K562 (cell line): ENCODE data around the gene CLNK. TPM values are rescaled to one million over a fixed set of nuclear protein-coding genes. Genes with fewer than 3 reads are reported as not detected.

Experiments
- ATAC-seq: fragments of 200-7000 bp; cut with Tn5 transposase; 3 replicates; pipeline ENCODE4 v1.9.1; 2020; ENCODE audit warnings: moderate library complexity
- BruUV-seq: library from RNA; stranded (reverse); fragments of 400-500 nt; replicated peaks from 2 replicates; lab custom pipeline; 2021; lab: Mats Ljungman, UMichigan
- CTCF ChIA-PET: fragments of 300-600 bp; formaldehyde crosslinking; extraction: SDS; loops from one replicate; lab custom pipeline; 2021; ENCODE audit warnings: low intra/inter-chr PET ratio; lab: Yijun Ruan, JAX
- POLR2A ChIA-PET: fragments of 300-600, 350-650 bp; sonication (Branson Sonifier 250); formaldehyde crosslinking; extraction: SDS; loops from one replicate; lab custom pipeline; 2021; ENCODE audit warnings: antibody characterized with exemption, inconsistent platforms; lab: Yijun Ruan, JAX
- DNase-seq, 4 experiments: peaks; one replicate each; pipeline versions ENCODE4 v3.0.0 to v3.0.0-alpha.2; 2011 to 2018; ENCODE audit warnings: low spot score in 3 of 4, mixed read lengths in 3 of 4; ENCODE audit errors: extremely low read depth in 1 of 4
- FAIRE-seq: peaks from 2 replicates; lab custom pipeline; 2011; peaks lifted over from hg19 to GRCh38; lab: Jason Lieb, UNC
- H2AFZ ChIP-seq: 2 replicates; pipeline ENCODE4 v1.6.0; 2011; ENCODE audit warnings: low read depth, low read length, control low read depth, inconsistent platforms
- H3K27ac ChIP-seq: fragments of 200-600 bp; 3 replicates; pipeline ENCODE4 v1.8.0; 2011; ENCODE audit warnings: low read depth, mild to moderate bottlenecking, control low read depth, inconsistent platforms, low read length, moderate library complexity, mixed read lengths; ENCODE audit errors: extremely low read depth
- H3K27me3 ChIP-seq, 2 experiments: fragments of 300-600 bp in 1 of 2; 2 replicates in 1 of 2; 3 replicates in 1 of 2; pipeline versions ENCODE4 v1.6.0 to v1.8.0; 2011; ENCODE audit warnings: inconsistent platforms in 2 of 2, low read length in 2 of 2, mild to moderate bottlenecking in 1 of 2, mixed read lengths in 1 of 2, moderate library complexity in 1 of 2; ENCODE audit not compliant: control insufficient read depth in 2 of 2, insufficient read depth in 2 of 2
- H3K36me3 ChIP-seq: fragments of 300-600 bp; 3 replicates; pipeline ENCODE4 v1.8.0; 2011; ENCODE audit warnings: mild to moderate bottlenecking, low read length, inconsistent platforms; ENCODE audit not compliant: control insufficient read depth, insufficient read depth
- H3K4me1 ChIP-seq, 2 experiments: fragments of 200-600 bp in 1 of 2; replicated peaks in 1 of 2; 2 replicates in 1 of 2; 3 replicates in 1 of 2; pipeline versions ENCODE4 v1.5.1 to v1.8.0; 2011; ENCODE audit warnings: inconsistent platforms in 2 of 2, low read length in 2 of 2, mild to moderate bottlenecking in 1 of 2, mixed read lengths in 1 of 2, moderate library complexity in 1 of 2; ENCODE audit not compliant: control insufficient read depth in 2 of 2, insufficient read depth in 2 of 2
- H3K4me2 ChIP-seq: 2 replicates; pipeline ENCODE4 v1.6.1; 2011; ENCODE audit warnings: low read length, control low read depth, inconsistent platforms, mixed read lengths; ENCODE audit not compliant: insufficient read depth
- H3K4me3 ChIP-seq: fragments of 200-600 bp; sonication (generic), shearing (Covaris generic); 2 replicates; pipeline ENCODE4 v1.5.1; 2016; ENCODE audit warnings: control low read depth, inconsistent platforms
- H3K79me2 ChIP-seq: fragments of 200-600 bp; 3 replicates; pipeline ENCODE4 v1.8.0; 2011; ENCODE audit warnings: low read length, inconsistent platforms; ENCODE audit not compliant: control insufficient read depth, insufficient read depth
- H3K9ac ChIP-seq, 2 experiments: 2 replicates each; pipeline versions ENCODE4 v1.6.0 to v1.6.1; 2011; ENCODE audit warnings: low read depth in 2 of 2, low read length in 2 of 2, control low read depth in 1 of 2, inconsistent platforms in 1 of 2, mild to moderate bottlenecking in 1 of 2, mixed read lengths in 1 of 2; ENCODE audit not compliant: insufficient read depth in 1 of 2
- H3K9me1 ChIP-seq: one replicate; pipeline ENCODE4 v1.6.0; 2011; ENCODE audit warnings: inconsistent platforms, mild to moderate bottlenecking, low read length, moderate library complexity; ENCODE audit not compliant: control insufficient read depth, insufficient read depth
- H3K9me3 ChIP-seq: replicated peaks from 2 replicates; pipeline ENCODE4 v1.5.1; 2011; ENCODE audit warnings: low read depth, low read length, inconsistent platforms; ENCODE audit not compliant: control insufficient read depth, insufficient read depth
- H4K20me1 ChIP-seq: replicated peaks from 2 replicates; pipeline ENCODE4 v1.6.1; 2011; ENCODE audit warnings: low read length, inconsistent platforms, mixed read lengths; ENCODE audit not compliant: control insufficient read depth, insufficient read depth
- CHD4 ChIP-seq: fragments of 200-600 bp; sonication (generic); IDR thresholded peaks from 3 replicates; pipeline ENCODE4 v1.6.1; 2012; ENCODE audit warnings: low read depth, mild to moderate bottlenecking, mixed read lengths, low read length, inconsistent platforms; ENCODE audit not compliant: insufficient read depth, insufficient replicate concordance, poor library complexity, severe bottlenecking
- HMG20A ChIP-seq: fragments of 450-650 bp; formaldehyde crosslinking; conservative IDR thresholded peaks from 2 replicates; pipeline ENCODE4 v1.4.0; 2020; ENCODE audit warnings: mild to moderate bottlenecking, mixed read lengths
- HNRNPH1 ChIP-seq: fragments of 200-400 bp; formaldehyde crosslinking; optimal IDR thresholded peaks from 2 replicates; pipeline ENCODE3; 2017; ENCODE audit warnings: low read depth, mild to moderate bottlenecking, low read length, moderate library complexity
- MLX ChIP-seq, 2 experiments: fragments of 450-650 bp in 1 of 2; sonication (generic) in 1 of 2; formaldehyde crosslinking; conservative IDR thresholded peaks; 2 replicates each; pipeline versions ENCODE4 v1.4.0 to v1.8.1; 2020 to 2022; ENCODE audit warnings: mild to moderate bottlenecking in 1 of 2, missing genetic modification reagents in 1 of 2
- NFYB ChIP-seq: IDR thresholded peaks from 2 replicates; pipeline ENCODE4 v1.6.1; 2011; ENCODE audit warnings: mild to moderate bottlenecking, moderate library complexity; ENCODE audit not compliant: insufficient read length; ENCODE audit errors: extremely low read depth
- NRF1 ChIP-seq, 2 experiments: fragments of 450-650 bp; IDR thresholded peaks in 1 of 2; conservative IDR thresholded peaks in 1 of 2; 2 replicates each; pipeline ENCODE4 v1.6.1; 2014; ENCODE audit warnings: mild to moderate bottlenecking in 2 of 2
- PREB ChIP-seq: sonication (generic); formaldehyde crosslinking; IDR thresholded peaks from 2 replicates; pipeline ENCODE4 v1.8.1; 2023; ENCODE audit warnings: mild to moderate bottlenecking, missing genetic modification reagents
- SMAD3 ChIP-seq: fragments of 450-650 bp; formaldehyde crosslinking; conservative IDR thresholded peaks from 2 replicates; pipeline ENCODE4 v1.4.0; 2020; ENCODE audit warnings: mild to moderate bottlenecking
- WGBS: fragments of 100-300 bp; shearing (Covaris generic); methylation state at CpG from one replicate; pipeline ENCODE4 v1.1.6; 2016; ENCODE audit warnings: low coverage, mixed read lengths; ENCODE audit not compliant: insufficient coverage; ENCODE audit errors: missing lambda C conversion rate; 5-methylcytosine and 5-hydroxymethylcytosine counted together
- in situ Hi-C: fragments of 300-500 bp; cut with MboI; formaldehyde crosslinking; loops from 4 replicates; pipeline ENCODE4 v1.15.0; 2018; ENCODE audit warnings: inconsistent platforms, mixed read lengths
- intact Hi-C: fragments of 100-400 bp; cut with micrococcal nuclease; formaldehyde crosslinking; loops from 2 replicates; pipeline ENCODE4 v1.14.2; 2022
- polyA plus RNA-seq, 8 experiments: library from polyadenylated mRNA; depleted of rRNA in 4 of 8; stranded (reverse) in 5 of 8; unstranded in 3 of 8; fragments of >200 nt; fragmentation: Nextera tagmentation in 2 of 8; fragmentation: Illumina TruSeq in 1 of 8; extraction: Ambion mirVana in 2 of 8; extraction: Trizol in 1 of 8; gene quantifications; 2 replicates each; pipeline versions ENCODE4 v1.2.1 to v1.2.3, GENCODE V29; 2011 to 2014; ENCODE audit warnings: inconsistent platforms in 1 of 8, missing spikeins in 1 of 8
- total RNA-seq, 7 experiments: library from RNA; depleted of rRNA in 6 of 7; stranded (reverse); fragments of >200 nt in 6 of 7; fragmentation: Illumina TruSeq in 2 of 7; extraction: Trizol in 2 of 7; gene quantifications; 2 replicates each; pipeline versions ENCODE4 v1.2.1 to v1.2.3, GENCODE V29; 2011 to 2021; ENCODE audit warnings: low replicate concordance in 1 of 7

The CLNK gene
- total and polyA plus RNA-seq, 9 of the 15 experiments (the other 6 are each of a cell fraction or from before 2014, with no cell fraction given), result not detected

- in situ Hi-C loops (no loop called here), intact Hi-C loops (no loop called here)
- Histone ChIP-seq H3K4me3 (no peak overlapping the region), H3K27me3 (no peaks in the 10 kb centered on the region), H3K27ac (no peak overlapping the region), H3K4me1 (no peaks in the 10 kb centered on the region), H4K20me1 (no peaks in the 10 kb centered on the region), H3K36me3 (no peaks in the 10 kb centered on the region), H3K4me2 (no peak overlapping the region), H3K9me1 (no peaks in the 10 kb centered on the region)
- 0% methylated on average over 1 of the region's 1 CpG for whole genome bisulfite sequencing
- ChIA-PET CTCF (no interaction called here), POLR2A (no interaction called here)
- BruUV-seq, result no TSS peak
- DNase-seq, result no peak
- TF ChIP-seq MLX (CRISPR knock-in tag; conservative IDR thresholded peaks at IDR 0.05) (no peak), SMAD3 (no peak), NFYB (no peak), CHD4 (no peak), HMG20A (CRISPR knock-in tag) (no peak), HNRNPH1 (no peak), PREB (CRISPR knock-in tag) (no peak), NRF1 (conservative IDR thresholded peaks at IDR 0.05 in 1 of 2, IDR thresholded peaks at IDR 0.05 in 1 of 2) (no peak)
- TF ChIP-seq, all 486 proteins: peak for 0
- FAIRE-seq, result no peak
- no peak overlapping the region for H3K9ac ChIP-seq
- no peak overlapping the region for H2AFZ ChIP-seq
- no peak for ATAC-seq
- no peaks in the 10 kb centered on the region for H3K9me3 ChIP-seq
- no peaks in the 10 kb centered on the region for H3K79me2 ChIP-seq
Measured at GRCh38 chr4:10706236-10706635, 21.7 kb upstream of the CLNK start.
